ENCODE data around the gene HAO2. TPM values are rescaled to one million over a fixed set of nuclear protein-coding genes. Genes with fewer than 3 reads are reported as not detected.
"Not testable (repeated sequence)": the region's sequence is repeated elsewhere in the genome, so short reads cannot be mapped to it uniquely, and the experiment has no call there.

Gene HAO2
- total and polyA plus RNA-seq, 2 donors: 5.8 to 6.0 TPM

- Histone ChIP-seq H3K4me3 (ENCODE audit: low read length in 2 of 2) (no peak overlapping the region), H3K4me1 (ENCODE audit: control insufficient read depth in 2 of 2, insufficient read depth in 2 of 2, low read length in 2 of 2) (peaks cover 7 to 13% of the 10 kb centered on the region in 2 donors), H3K36me3 (ENCODE audit: control insufficient read depth in 2 of 2, insufficient read depth in 2 of 2, low read length in 1 of 2) (no peaks in the 10 kb centered on the region), H3K27me3 (ENCODE audit: control insufficient read depth in 2 of 2, insufficient read depth in 1 of 2, low read length in 1 of 2) (peaks cover 0 to 5% of the 10 kb centered on the region in 2 donors), H3K27ac (ENCODE audit: low read depth in 1 of 2, low read length in 1 of 2) (no peak overlapping the region), H3K9me3 (ENCODE audit: control insufficient read depth in 2 of 2, insufficient read depth in 1 of 2, low read length in 1 of 2) (no peaks in the 10 kb centered on the region)
- DNase-seq (ENCODE audit: low read depth in 6 of 9, low spot score in 9 of 9): no peak
- 94% methylated on average over 8 of the region's 8 CpGs for WGBS
Observed at GRCh38 chr1:119329541-119330461, 38.8 kb upstream of the HAO2 start.

GRCh38 chr1:119330466-119331189 lies 38.0 kb upstream of the HAO2 start:
- Histone ChIP-seq H3K27ac (ENCODE audit: low read depth in 1 of 2, low read length in 1 of 2) (no peak overlapping the region), H3K27me3 (ENCODE audit: control insufficient read depth in 2 of 2, insufficient read depth in 1 of 2, low read length in 1 of 2) (peaks cover 0 to 5% of the 10 kb centered on the region in 2 donors), H3K36me3 (ENCODE audit: control insufficient read depth in 2 of 2, insufficient read depth in 2 of 2, low read length in 1 of 2) (no peaks in the 10 kb centered on the region), H3K4me3 (ENCODE audit: low read length in 2 of 2) (no peak overlapping the region), H3K4me1 (ENCODE audit: control insufficient read depth in 2 of 2, insufficient read depth in 2 of 2, low read length in 2 of 2) (peaks cover 7 to 13% of the 10 kb centered on the region in 2 donors), H3K9me3 (ENCODE audit: control insufficient read depth in 2 of 2, insufficient read depth in 1 of 2, low read length in 1 of 2) (no peaks in the 10 kb centered on the region)
- no peak for DNase-seq (ENCODE audit: low read depth in 6 of 9, low spot score in 9 of 9)
- 96% methylated on average over 6 of the region's 6 CpGs for WGBS

- Histone ChIP-seq H3K36me3 (ENCODE audit: control insufficient read depth in 2 of 2, insufficient read depth in 2 of 2, low read length in 1 of 2) (no peaks in the 10 kb centered on the region), H3K4me1 (ENCODE audit: control insufficient read depth in 2 of 2, insufficient read depth in 2 of 2, low read length in 2 of 2) (peaks cover 7 to 13% of the 10 kb centered on the region in 2 donors), H3K4me3 (ENCODE audit: low read length in 2 of 2) (no peak overlapping the region), H3K27ac (ENCODE audit: low read depth in 1 of 2, low read length in 1 of 2) (no peak overlapping the region), H3K27me3 (ENCODE audit: control insufficient read depth in 2 of 2, insufficient read depth in 1 of 2, low read length in 1 of 2) (peaks cover 0 to 5% of the 10 kb centered on the region in 2 donors), H3K9me3 (ENCODE audit: control insufficient read depth in 2 of 2, insufficient read depth in 1 of 2, low read length in 1 of 2) (no peaks in the 10 kb centered on the region)
- 93% methylated on average over 6 of the region's 6 CpGs for WGBS
- no peak for DNase-seq (ENCODE audit: low read depth in 6 of 9, low spot score in 9 of 9)
Observed at GRCh38 chr1:119331190-119331515, 37.4 kb upstream of the HAO2 start.

- Histone ChIP-seq H3K36me3 (ENCODE audit: control insufficient read depth in 2 of 2, insufficient read depth in 2 of 2, low read length in 1 of 2) (no peaks in the 10 kb centered on the region), H3K27ac (ENCODE audit: low read depth in 1 of 2, low read length in 1 of 2) (peak overlapping the region in 1 of 2 donors; percentile 21), H3K27me3 (ENCODE audit: control insufficient read depth in 2 of 2, insufficient read depth in 1 of 2, low read length in 1 of 2) (peaks cover 0 to 5% of the 10 kb centered on the region in 2 donors), H3K4me1 (ENCODE audit: control insufficient read depth in 2 of 2, insufficient read depth in 2 of 2, low read length in 2 of 2) (peaks cover 7% of the 10 kb centered on the region in 2 donors), H3K4me3 (ENCODE audit: low read length in 2 of 2) (no peak overlapping the region), H3K9me3 (ENCODE audit: control insufficient read depth in 2 of 2, insufficient read depth in 1 of 2, low read length in 1 of 2) (no peaks in the 10 kb centered on the region)
- WGBS: 90% methylated on average over 1 of the region's 1 CpG
- no peak for DNase-seq (ENCODE audit: low read depth in 6 of 9, low spot score in 9 of 9)
Observed at GRCh38 chr1:119331915-119332314, 36.7 kb upstream of the HAO2 start.

- DNase-seq (ENCODE audit: low read depth in 6 of 9, low spot score in 9 of 9): no peak
- Histone ChIP-seq H3K4me1 (ENCODE audit: control insufficient read depth in 2 of 2, insufficient read depth in 2 of 2, low read length in 2 of 2) (peaks cover 1 to 3% of the 10 kb centered on the region in 2 donors), H3K27me3 (ENCODE audit: control insufficient read depth in 2 of 2, insufficient read depth in 1 of 2, low read length in 1 of 2) (peaks cover 0 to 2% of the 10 kb centered on the region in 2 donors), H3K36me3 (ENCODE audit: control insufficient read depth in 2 of 2, insufficient read depth in 2 of 2, low read length in 1 of 2) (no peaks in the 10 kb centered on the region), H3K9me3 (ENCODE audit: control insufficient read depth in 2 of 2, insufficient read depth in 1 of 2, low read length in 1 of 2) (no peaks in the 10 kb centered on the region), H3K4me3 (ENCODE audit: low read length in 2 of 2) (no peak overlapping the region), H3K27ac (ENCODE audit: low read depth in 1 of 2, low read length in 1 of 2) (peak overlapping the region in 1 of 2 donors; percentile 36)
- 88% methylated on average over 6 of the region's 6 CpGs for WGBS
Observed at GRCh38 chr1:119332622-119333021, 36.0 kb upstream of the HAO2 start.

- no peak overlapping the region for H3K27ac ChIP-seq (ENCODE audit: low read depth in 1 of 2, low read length in 1 of 2)
- H3K4me3 ChIP-seq (ENCODE audit: low read length in 2 of 2): no peak overlapping the region
- H3K4me1 ChIP-seq (ENCODE audit: control insufficient read depth in 2 of 2, insufficient read depth in 2 of 2, low read length in 2 of 2): no peaks in the 10 kb centered on the region
- no peak for DNase-seq (ENCODE audit: low read depth in 6 of 9, low spot score in 9 of 9)
- no peaks in the 10 kb centered on the region for H3K36me3 ChIP-seq (ENCODE audit: control insufficient read depth in 2 of 2, insufficient read depth in 2 of 2, low read length in 1 of 2)
- H3K9me3 ChIP-seq (ENCODE audit: control insufficient read depth in 2 of 2, insufficient read depth in 1 of 2, low read length in 1 of 2): no peaks in the 10 kb centered on the region
- H3K27me3 ChIP-seq (ENCODE audit: control insufficient read depth in 2 of 2, insufficient read depth in 1 of 2, low read length in 1 of 2): no peaks in the 10 kb centered on the region
- 97% methylated on average over 23 of the region's 23 CpGs for WGBS
Observed at GRCh38 chr1:119333163-119333896, 35.3 kb upstream of the HAO2 start.

GRCh38 chr1:119333897-119334250 lies 34.7 kb upstream of the HAO2 start:
- 95% methylated on average over 16 of the region's 16 CpGs for WGBS
- H3K36me3 ChIP-seq (ENCODE audit: control insufficient read depth in 2 of 2, insufficient read depth in 2 of 2, low read length in 1 of 2); H3K27me3 ChIP-seq (ENCODE audit: control insufficient read depth in 2 of 2, insufficient read depth in 1 of 2, low read length in 1 of 2); DNase-seq (ENCODE audit: low read depth in 6 of 9, low spot score in 9 of 9); H3K4me1 ChIP-seq (ENCODE audit: control insufficient read depth in 2 of 2, insufficient read depth in 2 of 2, low read length in 2 of 2); H3K4me3 ChIP-seq (ENCODE audit: low read length in 2 of 2); H3K9me3 ChIP-seq (ENCODE audit: control insufficient read depth in 2 of 2, insufficient read depth in 1 of 2, low read length in 1 of 2); H3K27ac ChIP-seq (ENCODE audit: low read depth in 1 of 2, low read length in 1 of 2): not testable (repeated sequence)

GRCh38 chr1:119336848-119337247 lies 31.7 kb upstream of the HAO2 start:
- no peak overlapping the region for H3K27ac ChIP-seq (ENCODE audit: low read depth in 1 of 2, low read length in 1 of 2)
- no peaks in the 10 kb centered on the region for H3K36me3 ChIP-seq (ENCODE audit: control insufficient read depth in 2 of 2, insufficient read depth in 2 of 2, low read length in 1 of 2)
- H3K9me3 ChIP-seq (ENCODE audit: control insufficient read depth in 2 of 2, insufficient read depth in 1 of 2, low read length in 1 of 2): no peaks in the 10 kb centered on the region
- WGBS: 73% methylated on average over 4 of the region's 4 CpGs
- DNase-seq (ENCODE audit: low read depth in 6 of 9, low spot score in 9 of 9): no peak
- no peaks in the 10 kb centered on the region for H3K4me1 ChIP-seq (ENCODE audit: control insufficient read depth in 2 of 2, insufficient read depth in 2 of 2, low read length in 2 of 2)
- no peaks in the 10 kb centered on the region for H3K27me3 ChIP-seq (ENCODE audit: control insufficient read depth in 2 of 2, insufficient read depth in 1 of 2, low read length in 1 of 2)
- no peak overlapping the region for H3K4me3 ChIP-seq (ENCODE audit: low read length in 2 of 2)

GRCh38 chr1:119338004-119338403 lies 30.6 kb upstream of the HAO2 start:
- Histone ChIP-seq H3K27ac (ENCODE audit: low read depth in 1 of 2, low read length in 1 of 2) (no peak overlapping the region), H3K27me3 (ENCODE audit: control insufficient read depth in 2 of 2, insufficient read depth in 1 of 2, low read length in 1 of 2) (no peaks in the 10 kb centered on the region), H3K4me3 (ENCODE audit: low read length in 2 of 2) (no peak overlapping the region), H3K36me3 (ENCODE audit: control insufficient read depth in 2 of 2, insufficient read depth in 2 of 2, low read length in 1 of 2) (no peaks in the 10 kb centered on the region), H3K9me3 (ENCODE audit: control insufficient read depth in 2 of 2, insufficient read depth in 1 of 2, low read length in 1 of 2) (no peaks in the 10 kb centered on the region), H3K4me1 (ENCODE audit: control insufficient read depth in 2 of 2, insufficient read depth in 2 of 2, low read length in 2 of 2) (no peaks in the 10 kb centered on the region)
- WGBS: 95% methylated on average over 2 of the region's 2 CpGs
- no peak for DNase-seq (ENCODE audit: low read depth in 6 of 9, low spot score in 9 of 9)
